Pancreas (tissue), 10 donors: ENCODE data around the gene SRSF1. TPM values are rescaled to one million over a fixed set of nuclear protein-coding genes. Genes with fewer than 3 reads are reported as not detected.
A peak's percentile ranks its signal among the peaks of the same experiment; 100 is the strongest.

Experiments
- ATAC-seq, 4 donors: fragments of 200-7000 bp; cut with Tn5 transposase; one replicate each; pipeline versions ENCODE4 v1.8.0 to v1.9.1; 2020; ENCODE audit warnings: mild to moderate bottlenecking in 4 of 4, moderate library complexity in 4 of 4
- DNase-seq, 6 donors: peaks; one replicate each; pipeline ENCODE4 v3.0.0-alpha.2; 2020
- FAIRE-seq: peaks from 2 replicates; lab custom pipeline; 2012; peaks lifted over from hg19 to GRCh38; lab: Jason Lieb, UNC
- H3K27ac ChIP-seq, 4 donors: fragments of 200-600 bp; sonication (generic); 1 replicate in 3 of 4; 2 replicates in 1 of 4; pipeline versions ENCODE4 v1.5.0 to v1.8.0; 2020
- H3K27me3 ChIP-seq, 4 donors: fragments of 200-600 bp; one replicate each; pipeline ENCODE4 v1.8.0; 2021
- H3K36me3 ChIP-seq, 3 donors: fragments of 200-600 bp; sonication (generic) in 1 of 3; one replicate each; pipeline versions ENCODE4 v1.5.0 to v1.8.0; 2020 to 2021
- H3K4me1 ChIP-seq, 3 donors: fragments of 200-600 bp; one replicate each; pipeline ENCODE4 v1.8.0; 2021
- H3K4me3 ChIP-seq, 4 donors: fragments of 200-600 bp; sonication (generic) in 2 of 4; one replicate each; pipeline versions ENCODE4 v1.5.0 to v1.8.0; 2020 to 2021
- H3K9me3 ChIP-seq, 4 donors: fragments of 200-600 bp; one replicate each; pipeline ENCODE4 v1.8.0; 2021
- CTCF ChIP-seq, 4 donors: fragments of 200-600 bp; sonication (generic) in 3 of 4; IDR thresholded peaks; one replicate each; pipeline versions ENCODE4 v1.5.0 to v1.8.0; 2021; ENCODE audit warnings: antibody characterized with exemption in 4 of 4
- WGBS, 2 donors: extraction: QIAGEN DNeasy Blood & Tissue Kit; methylation state at CpG; one replicate each; pipeline ENCODE4 v1.1.7; 2013; 5-methylcytosine and 5-hydroxymethylcytosine counted together
- intact Hi-C, 3 donors: fragments of 100-400 bp; cut with DNase I; formaldehyde crosslinking; loops; one replicate each; pipeline versions ENCODE4 v1.11.1 to v1.14.2; 2022
- polyA plus RNA-seq, 2 donors: library from polyadenylated mRNA; stranded (reverse); fragments of 200-250 nt; gene quantifications; one replicate each; pipeline ENCODE4 v1.2.3, GENCODE V29; 2013
- total RNA-seq, 6 donors: library from RNA; stranded (reverse); fragmentation: NEBNext Ultra II Directional in 4 of 6; extraction: Animal tissue kit (Norgen Biotek cat#: 25700) in 4 of 6; gene quantifications; one replicate each; pipeline versions ENCODE4 v1.2.1 to v1.2.4, GENCODE V29; 2021 to 2023
- donor health status: healthy with polysubstance abuse.
- donor health status: DM: no; HTN: no; CAD: no; lungs with moderate emphysema.
- donor health status: DM: no; HTN: no; CAD: no.
- donor health status: control.
- donor health status: control.
- donor health status: Bipolar disorder and iron deficiency.
- donor health status: DM: yes; HTN: yes; CAD: no.
- donor health status: DM: no; HTN: no; CAD: no.
- donor health status: DM: no; HTN: no; CAD: no.
- donor health status: DM: yes; HTN: yes; CAD: no.

The SRSF1 gene
- total and polyA plus RNA-seq, 8 donors = 37.5 to 95.2 (median 67.2) TPM

DNA sequence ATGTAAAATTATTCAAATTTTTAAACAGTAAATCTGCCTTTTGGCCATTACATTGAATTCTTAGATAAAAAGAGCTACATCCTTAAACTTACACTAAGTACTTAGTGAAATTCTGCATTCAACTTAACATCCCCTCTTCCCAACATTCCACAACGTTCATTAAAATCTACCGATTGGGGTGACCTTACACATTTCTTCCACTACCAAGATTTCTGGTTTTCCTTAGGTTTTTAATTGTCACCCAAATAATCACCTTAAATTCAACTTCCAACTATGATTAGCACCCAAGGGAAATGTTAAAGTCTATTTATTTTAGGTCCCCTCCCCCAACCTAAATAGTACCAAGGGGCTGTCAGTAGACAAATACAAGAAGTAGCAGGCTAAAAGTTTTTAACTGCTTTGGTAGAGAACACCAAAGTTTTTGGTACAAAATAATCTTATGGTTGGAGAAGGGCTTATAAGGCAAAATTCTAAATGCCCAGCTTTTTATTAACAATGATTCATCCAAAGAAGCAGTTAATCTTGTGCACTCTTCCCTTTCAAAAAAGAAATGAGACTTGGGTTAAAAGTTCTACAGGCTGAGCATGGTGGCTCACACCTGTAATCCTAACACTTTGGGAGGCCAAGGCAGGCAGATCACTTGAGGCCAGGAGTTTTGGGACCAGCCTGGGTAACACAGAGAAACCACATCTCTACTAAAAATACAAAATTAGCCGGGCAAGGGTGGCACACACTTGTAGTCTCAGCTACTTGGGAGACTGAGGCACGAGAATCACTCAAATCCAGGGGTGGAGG, 4.7 kb downstream of the SRSF1 start:
- WGBS, 2 donors = 67 to 72% methylated on average over 4 of the region's 4 CpGs
- no peak for TF ChIP-seq CTCF (IDR thresholded peaks at IDR 0.05)
- Histone ChIP-seq H3K9me3 (no peaks in the 10 kb centered on the region), H3K4me3 (no peak overlapping the region), H3K4me1 (peaks cover 13 to 33% (median 28%) of the 10 kb centered on the region in 3 donors), H3K27me3 (no peaks in the 10 kb centered on the region), H3K36me3 (peaks cover 0 to 38% (median 4%) of the 10 kb centered on the region in 3 donors), H3K27ac (no peak overlapping the region)
- intact Hi-C loops = no loop called here
- FAIRE-seq (no peak), DNase-seq (no peak), ATAC-seq (no peak)

- TF ChIP-seq CTCF (IDR thresholded peaks at IDR 0.05) = no peak
- Histone ChIP-seq H3K27ac (no peak overlapping the region), H3K9me3 (no peaks in the 10 kb centered on the region), H3K4me1 (peaks cover 13 to 33% (median 28%) of the 10 kb centered on the region in 3 donors), H3K36me3 (peaks cover 0 to 41% (median 4%) of the 10 kb centered on the region in 3 donors), H3K4me3 (no peak overlapping the region), H3K27me3 (no peaks in the 10 kb centered on the region)
- no peak for DNase-seq
- intact Hi-C loops = no loop called here
- no peak for ATAC-seq
- no peak for FAIRE-seq
- WGBS, 2 donors = 57 to 69% methylated on average over 1 of the region's 1 CpG
Measured at GRCh38 chr17:58001461-58002124, 5.5 kb downstream of the SRSF1 start.

DNA sequence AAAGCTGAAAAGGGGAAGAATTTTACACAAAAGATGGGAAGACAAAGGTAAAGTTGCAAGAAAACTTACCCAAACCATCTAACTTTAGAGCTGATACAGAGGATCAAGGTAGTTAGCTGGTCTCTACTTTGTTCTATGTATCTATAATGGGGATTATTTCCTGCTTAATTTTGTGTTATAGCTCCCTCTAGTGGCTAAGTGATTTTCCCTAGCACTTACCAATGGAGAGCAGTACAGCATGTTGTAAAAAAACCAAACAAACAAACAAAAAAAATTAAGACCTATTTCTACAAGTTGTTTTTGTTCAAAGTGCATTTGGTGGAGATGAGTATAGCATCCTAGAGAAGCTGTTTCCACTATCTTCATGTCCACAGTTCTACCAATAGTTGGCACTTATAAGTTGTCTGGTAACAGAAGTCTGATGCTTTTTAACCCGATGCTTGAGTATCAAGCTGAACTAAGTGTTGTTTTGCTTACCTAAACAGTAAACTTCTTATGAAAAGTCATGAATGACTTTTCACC, 7.5 kb downstream of the SRSF1 start:
- peaks cover 0 to 35% (median 4%) of the 10 kb centered on the region in 3 donors for H3K36me3 ChIP-seq
- intact Hi-C loops = loop anchor here in 2 of 3 donors (5.0 kb wide), 1 partner anchor 142 kb away; no protein-coding TSS in a partner anchor
- H3K4me3 ChIP-seq = no peak overlapping the region
- peaks cover 13 to 21% (median 19%) of the 10 kb centered on the region in 3 donors for H3K4me1 ChIP-seq
- WGBS, 2 donors = 46 to 51% methylated on average over 1 of the region's 1 CpG
- no peak for FAIRE-seq
- peak; percentile 61 to 92 (median 77) for TF ChIP-seq CTCF (IDR thresholded peaks at IDR 0.05)
- peak overlapping the region in 1 of 4 donors; percentile 7 for H3K27ac ChIP-seq
- peak; percentile 67 to 88 (median 83) for ATAC-seq
- H3K9me3 ChIP-seq = no peaks in the 10 kb centered on the region
- no peaks in the 10 kb centered on the region for H3K27me3 ChIP-seq
- DNase-seq = no peak

GRCh38 chr17:57999010-57999495, 8.0 kb downstream of the SRSF1 start:
- FAIRE-seq (no peak), ATAC-seq (no peak), DNase-seq (no peak)
- peaks cover 0 to 30% (median 4%) of the 10 kb centered on the region in 3 donors for H3K36me3 ChIP-seq
- TF ChIP-seq CTCF (IDR thresholded peaks at IDR 0.05) = no peak
- H3K9me3 ChIP-seq = no peaks in the 10 kb centered on the region
- no peak overlapping the region for H3K4me3 ChIP-seq
- no peaks in the 10 kb centered on the region for H3K27me3 ChIP-seq
- intact Hi-C loops = loop anchor here in 2 of 3 donors (5.0 kb wide), 1 partner anchor 142 kb away; no protein-coding TSS in a partner anchor
- H3K4me1 ChIP-seq = peaks cover 13 to 16% (median 14%) of the 10 kb centered on the region in 3 donors
- H3K27ac ChIP-seq = no peak overlapping the region
